IMR-90 (cell line): ENCODE measurements around the gene KATNIP. TPM values are rescaled to one million over a fixed set of nuclear protein-coding genes. Genes with fewer than 3 reads are reported as not detected.

Experiments
- ATAC-seq: fragments of 200-7000 bp; cut with Tn5 transposase; 2 replicates; pipeline ENCODE4 v1.9.1; 2020; ENCODE audit warnings: low read depth, mild to moderate bottlenecking, moderate library complexity
- BruUV-seq: library from RNA; stranded (reverse); fragments of 400-500 nt; replicated peaks from 2 replicates; lab custom pipeline; 2021; lab: Mats Ljungman, UMichigan
- CTCF ChIA-PET: fragments of 300-600 bp; formaldehyde crosslinking; extraction: SDS; loops from one replicate; lab custom pipeline; 2021; ENCODE audit warnings: antibody characterized with exemption; lab: Yijun Ruan, JAX
- POLR2A ChIA-PET: fragments of 300-600 bp; sonication (Branson Sonifier 250); formaldehyde crosslinking; loops from one replicate; lab custom pipeline; 2022; ENCODE audit warnings: antibody characterized with exemption; ENCODE audit not compliant: unreplicated experiment; lab: Charles Lee
- DNase-seq: peaks from one replicate; pipeline ENCODE4 v3.0.0; 2013
- H2AFZ ChIP-seq: replicated peaks from 2 replicates; pipeline ENCODE3; 2013; ENCODE audit warnings: low read length, mild to moderate bottlenecking; ENCODE audit not compliant: poor library complexity
- H2AK5ac ChIP-seq: 2 replicates; pipeline ENCODE4 v1.6.1; 2013; ENCODE audit warnings: low read depth, low read length, inconsistent platforms
- H2AK9ac ChIP-seq: replicated peaks from 2 replicates; pipeline ENCODE3; 2013; ENCODE audit warnings: mild to moderate bottlenecking, low read depth, low read length, moderate library complexity; ENCODE audit not compliant: poor library complexity
- H2BK120ac ChIP-seq: 2 replicates; pipeline ENCODE4 v1.6.1; 2013; ENCODE audit warnings: low read depth, low read length, inconsistent platforms
- H2BK15ac ChIP-seq: 3 replicates; pipeline ENCODE4 v1.6.1; 2013; ENCODE audit warnings: low read depth, low read length, inconsistent platforms
- H2BK20ac ChIP-seq: 2 replicates; pipeline ENCODE4 v1.6.1; 2013; ENCODE audit warnings: low read depth, mild to moderate bottlenecking, inconsistent platforms, low read length, moderate library complexity
- H2BK5ac ChIP-seq: 2 replicates; pipeline ENCODE4 v1.6.1; 2013; ENCODE audit warnings: mild to moderate bottlenecking, low read depth, low read length, inconsistent platforms; ENCODE audit not compliant: poor library complexity, severe bottlenecking
- H3K14ac ChIP-seq: replicated peaks from 2 replicates; pipeline ENCODE4 v1.6.1; 2013; ENCODE audit warnings: low read depth, low read length, inconsistent platforms
- H3K18ac ChIP-seq: 2 replicates; pipeline ENCODE4 v1.6.1; 2013; ENCODE audit warnings: low read depth, low read length, control low read depth
- H3K23ac ChIP-seq: 2 replicates; pipeline ENCODE4 v1.6.1; 2013; ENCODE audit warnings: low read depth, low read length, inconsistent platforms
- H3K27ac ChIP-seq: 2 replicates; pipeline ENCODE4 v1.5.1; 2013; ENCODE audit warnings: mild to moderate bottlenecking, control low read depth, low read length; ENCODE audit not compliant: insufficient read depth
- H3K27me3 ChIP-seq: 2 replicates; pipeline ENCODE4 v1.6.1; 2013; ENCODE audit warnings: low read length; ENCODE audit not compliant: control insufficient read depth, insufficient read depth
- H3K36me3 ChIP-seq: 2 replicates; pipeline ENCODE4 v1.6.1; 2013; ENCODE audit warnings: low read length, mixed read lengths; ENCODE audit not compliant: control insufficient read depth, insufficient read depth
- H3K4ac ChIP-seq: 2 replicates; pipeline ENCODE4 v1.6.1; 2013; ENCODE audit warnings: low read depth, low read length, inconsistent platforms
- H3K4me1 ChIP-seq: 2 replicates; pipeline ENCODE4 v1.6.1; 2013; ENCODE audit warnings: low read length, mixed read lengths; ENCODE audit not compliant: control insufficient read depth, insufficient read depth
- H3K4me2 ChIP-seq: 2 replicates; pipeline ENCODE4 v1.6.1; 2013; ENCODE audit warnings: low read depth, mild to moderate bottlenecking, control low read depth, low read length, moderate library complexity
- H3K4me3 ChIP-seq: 2 replicates; pipeline ENCODE4 v1.5.1; 2013; ENCODE audit warnings: low read depth, mild to moderate bottlenecking, control low read depth, low read length, moderate library complexity; ENCODE audit not compliant: insufficient read depth
- H3K56ac ChIP-seq: 2 replicates; pipeline ENCODE4 v1.6.1; 2013; ENCODE audit warnings: low read length, inconsistent platforms; ENCODE audit not compliant: insufficient read depth; ENCODE audit errors: extremely low read depth
- H3K79me1 ChIP-seq, 2 experiments: 2 replicates each; pipeline ENCODE4 v1.6.1; 2013; ENCODE audit warnings: low read length in 2 of 2, inconsistent platforms in 1 of 2, low read depth in 1 of 2
- H3K9ac ChIP-seq: 2 replicates; pipeline ENCODE4 v1.6.1; 2013; ENCODE audit warnings: low read depth, low read length, control low read depth
- H3K9me1 ChIP-seq: 2 replicates; pipeline ENCODE4 v1.6.1; 2013; ENCODE audit warnings: low read length, inconsistent platforms; ENCODE audit not compliant: insufficient read depth
- H3K9me3 ChIP-seq: 2 replicates; pipeline ENCODE4 v1.6.1; 2013; ENCODE audit warnings: low read length; ENCODE audit not compliant: control insufficient read depth, insufficient read depth
- H4K20me1 ChIP-seq: 2 replicates; pipeline ENCODE4 v1.6.1; 2013; ENCODE audit warnings: low read length, inconsistent platforms; ENCODE audit not compliant: insufficient read depth
- H4K5ac ChIP-seq: 2 replicates; pipeline ENCODE4 v1.6.1; 2013; ENCODE audit warnings: mild to moderate bottlenecking, low read depth, low read length, control low read depth
- H4K8ac ChIP-seq, 2 experiments: 2 replicates each; pipeline ENCODE4 v1.6.1; 2013; ENCODE audit warnings: low read depth in 2 of 2, low read length in 2 of 2, control low read depth in 1 of 2, inconsistent platforms in 1 of 2
- H4K91ac ChIP-seq: 2 replicates; pipeline ENCODE4 v1.6.1; 2013; ENCODE audit warnings: low read depth, low read length, inconsistent platforms; ENCODE audit not compliant: insufficient read depth
- FOS ChIP-seq: fragments of 150-350 bp; IDR thresholded peaks from 2 replicates; pipeline ENCODE4 v1.6.1; 2016; ENCODE audit warnings: low read depth, low read length
- MAFK ChIP-seq: IDR thresholded peaks from 2 replicates; pipeline ENCODE4 v1.6.1; 2012; ENCODE audit warnings: low read depth, low read length, improper control_type of control experiment
- MXI1 ChIP-seq: IDR thresholded peaks from 2 replicates; pipeline ENCODE4 v1.6.1; 2012; ENCODE audit warnings: low read depth, mild to moderate bottlenecking, low read length, moderate library complexity, borderline replicate concordance
- POLR2A ChIP-seq: IDR thresholded peaks from 2 replicates; pipeline ENCODE4 v1.6.1; 2012; ENCODE audit warnings: mild to moderate bottlenecking, low read depth, low read length
- RAD21 ChIP-seq: IDR thresholded peaks from 2 replicates; pipeline ENCODE4 v1.6.1; 2012; ENCODE audit warnings: low read length, improper control_type of control experiment
- RFX5 ChIP-seq: IDR thresholded peaks from 2 replicates; pipeline ENCODE4 v1.8.0; 2012; ENCODE audit warnings: low read depth, mild to moderate bottlenecking, low read length, moderate library complexity
- WGBS, 2 experiments: methylation state at CpG; one replicate each; pipeline versions ENCODE4 v1.1.5 to v1.1.7; 2013; ENCODE audit warnings: missing lambda C conversion rate in 2 of 2; ENCODE audit not compliant: insufficient read length in 1 of 2; ENCODE audit errors: extremely low coverage in 2 of 2; 5-methylcytosine and 5-hydroxymethylcytosine counted together
- dilution Hi-C: fragments of 300-500 bp; cut with HindIII; formaldehyde crosslinking; loops from one replicate; pipeline ENCODE4 v1.14.3; 2018; ENCODE audit warnings: low sequenced_read_pairs; ENCODE audit not compliant: unreplicated experiment
- in situ Hi-C: fragments of 300-500 bp; cut with MboI; formaldehyde crosslinking; loops from 3 replicates; pipeline ENCODE4 v1.14.3; 2019; ENCODE audit warnings: low sequenced_read_pairs, inconsistent platforms, mixed read lengths
- intact Hi-C: fragments of 100-400 bp; cut with micrococcal nuclease; formaldehyde crosslinking; loops from 2 replicates; pipeline ENCODE4 v1.10.0; 2022
- polyA plus RNA-seq, 3 experiments: library from polyadenylated mRNA; depleted of rRNA; stranded (reverse); fragments of >200 nt; gene quantifications; 2 replicates each; pipeline ENCODE4 v1.2.3, GENCODE V29; 2012; ENCODE audit warnings: low replicate concordance in 1 of 3
- total RNA-seq: library from RNA; depleted of rRNA; stranded (reverse); fragments of >200 nt; gene quantifications from 2 replicates; pipeline ENCODE4 v1.2.3, GENCODE V29; 2012
- TF ChIP-seq, protein P1 (sequence below): conservative IDR thresholded peaks from 2 replicates; pipeline ENCODE4 v1.5.1; 2012; ENCODE audit warnings: mild to moderate bottlenecking, low read depth, low read length, improper control_type of control experiment
- TF ChIP-seq, protein P2 (sequence below): fragments of 150-350 bp; IDR thresholded peaks from 2 replicates; pipeline ENCODE4 v1.6.1; 2017; ENCODE audit warnings: mild to moderate bottlenecking, antibody characterized with exemption, low read length, low read depth

The KATNIP gene
- total and polyA plus RNA-seq, 2 of the 4 experiments (the other 2 are of a cell fraction), result 16.7 to 18.6 TPM

DNA sequence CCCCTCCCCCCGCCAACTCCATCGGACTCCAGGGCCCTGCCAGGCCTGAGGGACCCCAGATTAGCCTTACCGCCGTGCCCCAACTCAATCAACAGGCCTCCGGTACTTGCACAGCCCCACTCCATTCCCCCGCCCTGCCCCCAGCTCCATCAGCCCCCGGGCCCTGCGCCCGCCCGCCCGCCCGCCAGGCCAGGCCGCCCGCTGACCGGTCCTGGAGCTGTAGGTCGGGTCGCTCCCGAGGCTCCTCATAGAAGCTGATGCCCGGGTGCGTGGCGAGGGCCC lies 539 bp upstream of the KATNIP start:
- H3K4ac ChIP-seq, result peak overlapping the region; percentile 82
- POLR2A ChIA-PET, result interaction anchor here (0.6 kb wide), 2 partner anchors 13 to 15 kb away, joined by 3 read pairs; no protein-coding TSS in a partner anchor
- no peak overlapping the region for H3K18ac ChIP-seq
- no peak overlapping the region for H3K56ac ChIP-seq
- H4K5ac ChIP-seq, result no peak overlapping the region
- peak overlapping the region; percentile 67 for H2BK5ac ChIP-seq
- H3K4me2 ChIP-seq, result peak overlapping the region; percentile 90
- peak overlapping the region; percentile 81 for H3K9ac ChIP-seq
- H3K9me3 ChIP-seq, result no peaks in the 10 kb centered on the region
- H3K4me1 ChIP-seq, result peaks cover 11% of the 10 kb centered on the region
- H2BK20ac ChIP-seq, result no peak overlapping the region
- no peak overlapping the region for H2BK15ac ChIP-seq
- DNase-seq, result no peak
- peak overlapping the region; percentile 100 for H2AFZ ChIP-seq
- TF ChIP-seq MXI1, result no peak
- TF ChIP-seq RAD21, result no peak
- TF ChIP-seq FOS, result no peak
- no peak for TF ChIP-seq MAFK
- no peak for TF ChIP-seq RFX5
- TF ChIP-seq, protein P1, sequence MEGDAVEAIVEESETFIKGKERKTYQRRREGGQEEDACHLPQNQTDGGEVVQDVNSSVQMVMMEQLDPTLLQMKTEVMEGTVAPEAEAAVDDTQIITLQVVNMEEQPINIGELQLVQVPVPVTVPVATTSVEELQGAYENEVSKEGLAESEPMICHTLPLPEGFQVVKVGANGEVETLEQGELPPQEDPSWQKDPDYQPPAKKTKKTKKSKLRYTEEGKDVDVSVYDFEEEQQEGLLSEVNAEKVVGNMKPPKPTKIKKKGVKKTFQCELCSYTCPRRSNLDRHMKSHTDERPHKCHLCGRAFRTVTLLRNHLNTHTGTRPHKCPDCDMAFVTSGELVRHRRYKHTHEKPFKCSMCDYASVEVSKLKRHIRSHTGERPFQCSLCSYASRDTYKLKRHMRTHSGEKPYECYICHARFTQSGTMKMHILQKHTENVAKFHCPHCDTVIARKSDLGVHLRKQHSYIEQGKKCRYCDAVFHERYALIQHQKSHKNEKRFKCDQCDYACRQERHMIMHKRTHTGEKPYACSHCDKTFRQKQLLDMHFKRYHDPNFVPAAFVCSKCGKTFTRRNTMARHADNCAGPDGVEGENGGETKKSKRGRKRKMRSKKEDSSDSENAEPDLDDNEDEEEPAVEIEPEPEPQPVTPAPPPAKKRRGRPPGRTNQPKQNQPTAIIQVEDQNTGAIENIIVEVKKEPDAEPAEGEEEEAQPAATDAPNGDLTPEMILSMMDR, result no peak
- TF ChIP-seq POLR2A, result no peak
- TF ChIP-seq, protein P2, sequence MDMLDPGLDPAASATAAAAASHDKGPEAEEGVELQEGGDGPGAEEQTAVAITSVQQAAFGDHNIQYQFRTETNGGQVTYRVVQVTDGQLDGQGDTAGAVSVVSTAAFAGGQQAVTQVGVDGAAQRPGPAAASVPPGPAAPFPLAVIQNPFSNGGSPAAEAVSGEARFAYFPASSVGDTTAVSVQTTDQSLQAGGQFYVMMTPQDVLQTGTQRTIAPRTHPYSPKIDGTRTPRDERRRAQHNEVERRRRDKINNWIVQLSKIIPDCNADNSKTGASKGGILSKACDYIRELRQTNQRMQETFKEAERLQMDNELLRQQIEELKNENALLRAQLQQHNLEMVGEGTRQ, result no peak
- peak overlapping the region; percentile 91 for H3K23ac ChIP-seq
- CTCF ChIA-PET, result no interaction called here
- peaks cover 10% of the 10 kb centered on the region; the same call in 1 of the 2 replicates for H3K36me3 ChIP-seq
- H3K79me1 ChIP-seq, result peaks cover 27 to 76% of the 10 kb centered on the region in 2 experiments
- H4K8ac ChIP-seq, result peak overlapping the region in 1 of 2 experiments; percentile 88; a peak in 2 of 4 replicates
- H2AK9ac ChIP-seq, result peak overlapping the region; percentile 96
- WGBS, 2 experiments, result 0% methylated on average over 6 of the region's 21 CpGs; no CpG with 5 or more reads in 1 of the 2 experiments
- peak overlapping the region; percentile 82 for H3K4me3 ChIP-seq
- peak overlapping the region; percentile 67 for H3K27ac ChIP-seq
- peaks cover 48% of the 10 kb centered on the region for H4K20me1 ChIP-seq
- peak; percentile 68 for ATAC-seq
- dilution Hi-C loops (no loop called here), in situ Hi-C loops (no loop called here), intact Hi-C loops (no loop called here)
- no peaks in the 10 kb centered on the region for H3K27me3 ChIP-seq
- BruUV-seq, result no TSS peak
- no peak overlapping the region for H2BK120ac ChIP-seq
- peaks cover 21% of the 10 kb centered on the region for H3K9me1 ChIP-seq
- H2AK5ac ChIP-seq, result no peak overlapping the region
- peak overlapping the region; percentile 70; the same call in 1 of the 2 replicates for H4K91ac ChIP-seq
- H3K14ac ChIP-seq, result peak overlapping the region; percentile 44
